Lower leg skin (tissue), 3 donors: ENCODE results near the gene SLC9A3.

ENCODE experiments used
- POLR2A ChIP-seq, 2 donors: fragments of 450-650 bp; IDR thresholded peaks; one replicate each; pipeline ENCODE4 v1.6.1; 2016 to 2017; ENCODE audit warnings: antibody characterized with exemption in 2 of 2, mild to moderate bottlenecking in 1 of 2, moderate library complexity in 1 of 2
- TF ChIP-seq, protein P1 (sequence below), 3 donors: fragments of 450-650 bp; IDR thresholded peaks; one replicate each; pipeline ENCODE4 v1.5.1; 2016; ENCODE audit warnings: antibody characterized with exemption in 3 of 3, mild to moderate bottlenecking in 3 of 3, moderate library complexity in 2 of 3

DNA sequence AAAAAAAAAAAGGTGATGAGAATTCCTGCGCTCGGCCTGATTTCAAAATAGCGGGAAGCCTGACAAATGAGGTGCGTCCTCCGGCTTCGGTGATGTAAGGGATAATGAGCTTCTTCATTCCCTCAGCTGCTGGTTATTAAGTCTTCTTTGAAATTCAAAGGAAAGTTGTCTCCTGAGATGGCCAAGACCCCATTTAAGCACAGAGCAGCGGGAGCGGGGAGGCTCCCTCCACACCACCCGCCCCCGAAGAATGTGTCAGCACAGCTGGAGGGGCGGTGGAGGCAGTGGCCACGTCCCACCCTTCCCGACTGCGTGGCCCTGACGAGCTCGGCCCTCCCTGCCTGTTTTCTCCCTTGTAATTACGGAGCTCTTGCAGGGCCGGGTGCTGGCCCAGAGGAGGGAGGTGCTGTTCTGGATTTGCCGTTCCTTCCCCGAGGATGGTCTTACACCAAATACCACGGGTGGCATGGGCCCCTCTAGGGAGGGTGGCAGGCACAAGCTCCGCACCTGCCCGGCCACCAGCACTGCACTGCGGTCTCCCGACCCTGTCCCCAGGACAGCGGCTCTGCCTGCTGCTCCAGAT, 31.0 kb downstream of the SLC9A3 start:
- TF ChIP-seq, protein P1, sequence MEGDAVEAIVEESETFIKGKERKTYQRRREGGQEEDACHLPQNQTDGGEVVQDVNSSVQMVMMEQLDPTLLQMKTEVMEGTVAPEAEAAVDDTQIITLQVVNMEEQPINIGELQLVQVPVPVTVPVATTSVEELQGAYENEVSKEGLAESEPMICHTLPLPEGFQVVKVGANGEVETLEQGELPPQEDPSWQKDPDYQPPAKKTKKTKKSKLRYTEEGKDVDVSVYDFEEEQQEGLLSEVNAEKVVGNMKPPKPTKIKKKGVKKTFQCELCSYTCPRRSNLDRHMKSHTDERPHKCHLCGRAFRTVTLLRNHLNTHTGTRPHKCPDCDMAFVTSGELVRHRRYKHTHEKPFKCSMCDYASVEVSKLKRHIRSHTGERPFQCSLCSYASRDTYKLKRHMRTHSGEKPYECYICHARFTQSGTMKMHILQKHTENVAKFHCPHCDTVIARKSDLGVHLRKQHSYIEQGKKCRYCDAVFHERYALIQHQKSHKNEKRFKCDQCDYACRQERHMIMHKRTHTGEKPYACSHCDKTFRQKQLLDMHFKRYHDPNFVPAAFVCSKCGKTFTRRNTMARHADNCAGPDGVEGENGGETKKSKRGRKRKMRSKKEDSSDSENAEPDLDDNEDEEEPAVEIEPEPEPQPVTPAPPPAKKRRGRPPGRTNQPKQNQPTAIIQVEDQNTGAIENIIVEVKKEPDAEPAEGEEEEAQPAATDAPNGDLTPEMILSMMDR (IDR thresholded peaks at IDR 0.05): no peak
- TF ChIP-seq POLR2A (IDR thresholded peaks at IDR 0.05): no peak
